AG04450 (cell line): ENCODE measurements around the gene SERPINB3. TPM values are rescaled to one million over a fixed set of nuclear protein-coding genes. Genes with fewer than 3 reads are reported as not detected.
A peak's percentile ranks its signal among the peaks of the same experiment; 100 is the strongest.

Experiments used
- CTCF ChIA-PET: fragments of 300-600, 350-600 bp; formaldehyde crosslinking; extraction: SDS; loops from one replicate; lab custom pipeline; 2022; ENCODE audit warnings: antibody characterized with exemption, inconsistent platforms; lab: Charles Lee
- POLR2A ChIA-PET: fragments of 350-600 bp; formaldehyde crosslinking; extraction: SDS; loops from one replicate; lab custom pipeline; 2021; ENCODE audit warnings: antibody characterized with exemption, inconsistent platforms; lab: Yijun Ruan, JAX
- DNase-seq: peaks from one replicate; pipeline ENCODE4 v3.0.0-alpha.2; 2011; ENCODE audit warnings: low read depth, low spot score
- H3K27ac ChIP-seq: one replicate; pipeline ENCODE4 v1.5.1; 2012; ENCODE audit warnings: low read depth, low read length, control low read depth
- H3K27me3 ChIP-seq: one replicate; pipeline ENCODE4 v1.6.0; 2012; ENCODE audit warnings: low read length; ENCODE audit not compliant: control insufficient read depth, insufficient read depth
- H3K4me3 ChIP-seq: 2 replicates; pipeline ENCODE4 v1.5.1; 2011; ENCODE audit warnings: mild to moderate bottlenecking, low read depth, low read length, control low read depth
- H3K9me3 ChIP-seq: 2 replicates; pipeline ENCODE4 v1.5.1; 2012; ENCODE audit warnings: low read length; ENCODE audit not compliant: control insufficient read depth, insufficient read depth
- polyA plus RNA-seq: library from polyadenylated mRNA; depleted of rRNA; stranded (reverse); fragments of >200 nt; gene quantifications from 2 replicates; pipeline ENCODE4 v1.2.3, GENCODE V29; 2011
- TF ChIP-seq, protein P1 (sequence below): IDR thresholded peaks from 2 replicates; pipeline ENCODE4 v1.5.1; 2011; ENCODE audit warnings: low read depth, low read length, control low read depth, inconsistent platforms

The SERPINB3 gene
- polyA plus RNA-seq, 1 experiment = not detected

DNA sequence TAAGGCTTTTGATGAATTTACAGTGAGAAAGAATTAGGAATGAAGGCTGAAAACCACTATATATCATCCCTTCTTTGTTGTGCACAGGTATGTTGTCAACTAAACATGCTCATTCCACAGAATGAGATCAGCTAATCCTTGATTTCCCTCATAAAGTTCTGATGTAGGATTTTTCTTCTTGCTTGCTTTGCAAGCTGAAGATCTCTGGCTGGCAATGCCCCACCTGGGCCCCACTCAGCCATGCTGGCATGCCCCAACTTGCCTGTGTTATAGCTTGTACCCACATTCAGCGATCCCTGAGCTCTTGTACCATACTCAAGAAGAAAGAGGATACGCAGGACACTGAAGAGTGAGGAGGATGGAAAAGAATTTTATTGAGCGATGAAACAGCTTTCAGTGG lies 23.0 kb upstream of the SERPINB3 start:
- H3K27me3 ChIP-seq = no peaks in the 10 kb centered on the region
- TF ChIP-seq, protein P1, sequence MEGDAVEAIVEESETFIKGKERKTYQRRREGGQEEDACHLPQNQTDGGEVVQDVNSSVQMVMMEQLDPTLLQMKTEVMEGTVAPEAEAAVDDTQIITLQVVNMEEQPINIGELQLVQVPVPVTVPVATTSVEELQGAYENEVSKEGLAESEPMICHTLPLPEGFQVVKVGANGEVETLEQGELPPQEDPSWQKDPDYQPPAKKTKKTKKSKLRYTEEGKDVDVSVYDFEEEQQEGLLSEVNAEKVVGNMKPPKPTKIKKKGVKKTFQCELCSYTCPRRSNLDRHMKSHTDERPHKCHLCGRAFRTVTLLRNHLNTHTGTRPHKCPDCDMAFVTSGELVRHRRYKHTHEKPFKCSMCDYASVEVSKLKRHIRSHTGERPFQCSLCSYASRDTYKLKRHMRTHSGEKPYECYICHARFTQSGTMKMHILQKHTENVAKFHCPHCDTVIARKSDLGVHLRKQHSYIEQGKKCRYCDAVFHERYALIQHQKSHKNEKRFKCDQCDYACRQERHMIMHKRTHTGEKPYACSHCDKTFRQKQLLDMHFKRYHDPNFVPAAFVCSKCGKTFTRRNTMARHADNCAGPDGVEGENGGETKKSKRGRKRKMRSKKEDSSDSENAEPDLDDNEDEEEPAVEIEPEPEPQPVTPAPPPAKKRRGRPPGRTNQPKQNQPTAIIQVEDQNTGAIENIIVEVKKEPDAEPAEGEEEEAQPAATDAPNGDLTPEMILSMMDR = no peak
- ChIA-PET POLR2A (no interaction called here), CTCF (interaction anchor here (0.7 to 2.1 kb wide), 3 partner anchors 57 to 174 kb away, joined by 3 to 8 read pairs (median 3); no protein-coding TSS in a partner anchor)
- no peak overlapping the region for H3K27ac ChIP-seq
- H3K4me3 ChIP-seq = no peak overlapping the region
- no peak for DNase-seq
- H3K9me3 ChIP-seq = no peaks in the 10 kb centered on the region

DNA sequence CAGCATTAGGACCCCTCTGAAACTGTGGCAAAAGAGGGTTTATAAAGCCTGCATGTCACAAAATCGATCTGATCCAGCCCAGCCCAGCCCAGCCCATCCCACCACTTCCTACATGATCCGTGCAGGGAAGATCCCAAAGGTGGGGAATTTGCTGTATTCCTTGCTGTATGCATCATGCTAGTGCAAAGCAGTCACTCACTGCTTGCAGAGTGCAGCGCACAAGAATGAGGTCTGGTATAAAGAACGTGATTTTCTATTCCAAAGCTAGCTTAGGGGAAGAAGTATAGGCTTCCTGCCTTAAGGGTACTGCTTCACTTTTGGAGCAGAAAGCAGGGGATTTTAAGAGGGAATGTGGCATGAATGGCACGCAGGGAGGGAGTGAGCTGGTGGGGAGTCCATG lies 22.2 kb upstream of the SERPINB3 start:
- Histone ChIP-seq H3K27ac (peak overlapping the region; percentile 59), H3K4me3 (no peak overlapping the region), H3K27me3 (no peaks in the 10 kb centered on the region), H3K9me3 (no peaks in the 10 kb centered on the region)
- DNase-seq = no peak
- POLR2A ChIA-PET = no interaction called here
- CTCF ChIA-PET = interaction anchor here (0.9 to 2.1 kb wide), 2 partner anchors 165 to 173 kb away, joined by 3 to 8 read pairs; no protein-coding TSS in a partner anchor
- TF ChIP-seq, protein P1 = no peak

DNA sequence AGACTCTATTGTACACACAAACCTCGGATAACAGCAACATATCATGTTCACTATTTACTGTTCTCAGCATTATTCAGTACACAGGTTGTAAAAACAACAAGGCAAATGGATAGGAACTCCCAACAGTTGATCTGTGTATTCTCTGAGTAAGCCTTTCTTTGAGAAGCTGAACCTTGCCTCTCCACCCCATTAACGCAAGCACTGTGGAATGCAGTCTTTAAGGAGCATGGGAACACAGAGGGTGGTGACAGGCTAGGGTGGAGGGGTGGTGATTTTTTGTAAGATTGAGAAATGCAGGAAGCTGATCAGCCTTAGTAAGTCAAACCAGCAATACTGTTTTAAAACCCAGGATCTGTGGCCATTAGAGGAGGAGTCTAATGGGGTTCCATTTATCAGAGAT lies 21.5 kb upstream of the SERPINB3 start:
- TF ChIP-seq, protein P1 = no peak
- POLR2A ChIA-PET = no interaction called here
- CTCF ChIA-PET = interaction anchor here (2.1 kb wide), 1 partner anchor 172 kb away, joined by 8 read pairs; no protein-coding TSS in a partner anchor
- Histone ChIP-seq H3K9me3 (no peaks in the 10 kb centered on the region), H3K27ac (peak overlapping the region; percentile 59), H3K4me3 (no peak overlapping the region), H3K27me3 (no peaks in the 10 kb centered on the region)
- peak; percentile 73 for DNase-seq

DNA sequence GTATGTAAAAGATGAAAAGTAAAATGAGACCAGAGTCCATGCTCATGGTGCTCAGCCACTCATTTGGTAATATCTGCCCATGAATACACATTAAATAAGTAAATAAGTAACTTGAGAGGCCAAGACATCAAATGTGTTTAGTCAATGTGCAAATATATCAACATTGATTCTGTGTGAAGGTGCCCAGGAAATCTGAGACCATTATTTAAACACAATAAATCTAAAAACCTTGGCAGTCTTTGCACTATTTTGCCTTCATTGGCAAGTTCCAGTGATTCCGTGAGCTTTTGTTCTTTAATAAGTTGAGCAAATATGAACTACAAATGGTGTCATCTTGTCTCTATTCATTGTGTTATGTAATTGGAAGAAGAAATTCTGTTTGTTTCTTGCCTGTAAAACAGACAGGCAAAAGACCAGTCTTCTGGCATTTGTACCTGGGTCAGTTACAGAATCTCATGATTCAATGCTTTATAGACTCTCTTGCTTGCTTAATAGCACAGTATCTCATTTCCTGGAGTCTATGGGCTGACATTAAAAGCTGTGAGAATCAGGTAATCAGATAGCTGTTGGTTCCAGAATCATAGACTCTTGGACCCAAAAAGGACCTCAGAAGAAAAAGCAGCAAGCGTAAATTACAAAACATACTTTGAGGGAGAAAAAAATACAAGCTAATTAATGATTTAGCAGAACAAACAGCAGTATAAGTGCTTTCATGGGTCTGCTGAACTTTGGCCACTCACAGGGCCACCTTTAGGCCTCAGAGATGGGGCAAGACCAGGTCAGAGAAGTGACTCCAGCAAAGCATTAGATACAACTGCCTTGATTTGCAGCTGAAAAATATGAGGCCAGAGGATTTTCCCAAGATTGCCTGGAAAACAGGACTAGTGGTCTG lies 20.0 kb upstream of the SERPINB3 start:
- H3K27ac ChIP-seq = no peak overlapping the region
- CTCF ChIA-PET = interaction anchor here (1.0 to 1.7 kb wide), 4 partner anchors 11 to 164 kb away, joined by 3 to 6 read pairs (median 5); no protein-coding TSS in a partner anchor
- no peak for DNase-seq
- POLR2A ChIA-PET = no interaction called here
- H3K27me3 ChIP-seq = no peaks in the 10 kb centered on the region
- no peaks in the 10 kb centered on the region for H3K9me3 ChIP-seq
- TF ChIP-seq, protein P1 = no peak
- no peak overlapping the region for H3K4me3 ChIP-seq
